ENCODE results near the gene NTSR1.
A peak's percentile ranks its signal among the peaks of the same experiment; 100 is the strongest.

Gene NTSR1

GRCh38 chr20:62775206-62775605 lies 66.6 kb downstream of the NTSR1 start:
- DNase-seq = no peak

DNA sequence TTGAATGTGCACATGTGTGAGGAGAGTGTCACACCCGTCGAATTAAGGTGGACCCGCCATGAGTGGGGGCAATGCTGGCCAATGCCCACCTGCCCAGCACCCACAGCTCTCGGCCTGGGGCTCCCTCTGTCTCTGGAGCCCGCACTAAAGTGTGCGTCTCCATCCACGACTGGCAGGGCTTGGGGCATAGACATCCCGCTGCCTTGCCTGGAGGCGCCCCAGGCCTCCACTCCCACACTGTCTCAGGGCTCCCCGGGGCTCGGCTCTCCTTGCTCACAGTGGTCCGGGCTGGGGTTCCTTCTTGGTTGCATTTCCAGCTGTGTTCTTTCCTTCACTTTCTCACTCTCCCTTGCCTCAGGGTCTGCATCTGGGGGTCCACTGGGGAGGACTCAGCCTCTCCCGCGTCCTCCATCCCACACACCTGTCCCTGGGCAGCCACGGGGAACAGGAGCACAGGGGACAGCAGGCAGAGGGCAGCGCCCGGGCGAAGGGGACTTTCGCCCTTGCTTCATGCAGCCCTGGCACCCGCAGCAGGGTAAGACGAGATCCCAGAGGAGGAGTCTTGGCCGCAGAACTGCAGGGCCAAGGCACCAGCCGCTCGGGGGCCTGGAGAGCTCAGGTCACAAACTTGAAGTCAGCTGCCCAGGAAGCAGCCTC lies 67.5 kb downstream of the NTSR1 start:
- no peak for DNase-seq

- no peak for DNase-seq
Measured at GRCh38 chr20:62776692-62777527, 68.3 kb downstream of the NTSR1 start.

DNA sequence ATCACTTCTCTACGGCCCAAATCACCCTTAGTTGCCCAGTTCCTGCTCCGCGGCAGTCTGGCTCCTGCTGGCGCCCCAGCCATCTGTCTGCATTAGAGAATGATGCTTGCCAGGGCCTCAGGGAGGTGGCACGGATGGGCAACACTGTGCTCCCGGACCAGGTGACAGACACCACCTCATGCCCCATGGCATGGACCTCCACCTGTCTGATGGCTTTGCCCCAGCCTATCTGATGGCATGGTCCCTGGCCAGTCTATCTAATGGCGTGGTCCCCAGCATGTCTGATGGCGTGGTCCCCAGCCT lies 68.8 kb downstream of the NTSR1 start:
- DNase-seq = no peak

- DNase-seq = no peak
Measured at GRCh38 chr20:62778058-62778457, 69.4 kb downstream of the NTSR1 start.

- DNase-seq = no peak
Measured at GRCh38 chr20:62778601-62779416, 70.2 kb downstream of the NTSR1 start.

- no peak for DNase-seq
Measured at GRCh38 chr20:62779417-62779685, 70.7 kb downstream of the NTSR1 start.

DNA sequence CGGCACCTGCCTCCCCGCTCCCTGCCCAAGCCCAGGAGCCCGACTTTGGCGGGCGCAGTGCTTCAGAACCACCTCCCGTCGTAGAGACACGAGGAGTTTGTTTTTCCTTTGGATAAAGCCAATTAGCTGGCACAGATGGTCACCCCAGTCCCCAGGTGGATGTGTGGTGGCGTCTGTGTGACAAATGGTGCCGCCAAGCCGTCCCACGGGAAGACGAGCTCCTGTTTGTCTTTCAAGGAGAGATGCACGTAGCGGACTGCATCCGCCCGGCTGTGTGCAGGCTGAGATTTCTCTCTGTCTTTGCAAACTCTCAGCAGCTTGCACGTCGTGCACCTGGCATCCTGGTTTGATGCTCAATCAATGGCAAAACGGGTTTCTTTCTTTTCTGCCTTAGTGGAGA lies 71.6 kb downstream of the NTSR1 start:
- DNase-seq = no peak

DNA sequence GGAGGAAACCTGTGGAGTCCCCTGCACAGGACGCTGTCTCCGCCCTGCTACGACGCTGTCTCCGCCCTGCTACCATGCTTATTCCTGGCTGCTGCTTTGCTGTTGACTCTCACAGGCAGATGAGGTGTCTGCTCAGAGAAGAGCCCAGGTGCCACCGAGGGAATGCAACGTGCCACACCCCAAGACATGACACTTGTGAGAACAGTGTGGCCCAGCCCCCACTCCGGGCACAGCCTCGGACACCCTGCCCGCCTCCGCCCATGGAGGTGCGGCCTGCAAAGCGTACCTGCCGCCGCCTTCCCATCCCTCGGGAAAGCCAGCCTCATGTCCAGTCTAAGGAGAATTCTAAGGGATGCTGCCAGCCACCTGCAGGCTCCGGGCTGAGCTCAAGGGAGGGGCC lies 72.1 kb downstream of the NTSR1 start:
- no peak for DNase-seq

GRCh38 chr20:62782149-62782892 lies 73.7 kb downstream of the NTSR1 start:
- DNase-seq = no peak

DNA sequence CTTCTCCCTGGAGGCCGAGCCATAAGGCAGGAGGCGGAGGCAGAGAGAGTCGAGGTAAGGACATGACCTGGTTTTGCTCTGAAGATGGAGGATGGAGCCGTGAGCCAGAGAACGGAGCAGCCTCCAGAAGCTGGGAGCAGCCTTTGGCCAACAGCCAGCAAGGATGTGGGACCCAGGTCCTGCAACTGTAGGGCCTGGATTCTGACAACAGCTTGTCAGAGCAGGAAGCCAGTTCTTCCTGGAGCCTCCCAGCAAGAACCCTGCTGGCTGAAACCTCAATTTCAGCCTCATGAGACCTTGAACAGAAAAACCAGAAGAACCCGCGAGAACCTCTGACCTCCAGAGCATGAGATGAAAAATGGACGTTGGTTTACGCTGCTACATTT lies 74.2 kb downstream of the NTSR1 start:
- DNase-seq = no peak

DNA sequence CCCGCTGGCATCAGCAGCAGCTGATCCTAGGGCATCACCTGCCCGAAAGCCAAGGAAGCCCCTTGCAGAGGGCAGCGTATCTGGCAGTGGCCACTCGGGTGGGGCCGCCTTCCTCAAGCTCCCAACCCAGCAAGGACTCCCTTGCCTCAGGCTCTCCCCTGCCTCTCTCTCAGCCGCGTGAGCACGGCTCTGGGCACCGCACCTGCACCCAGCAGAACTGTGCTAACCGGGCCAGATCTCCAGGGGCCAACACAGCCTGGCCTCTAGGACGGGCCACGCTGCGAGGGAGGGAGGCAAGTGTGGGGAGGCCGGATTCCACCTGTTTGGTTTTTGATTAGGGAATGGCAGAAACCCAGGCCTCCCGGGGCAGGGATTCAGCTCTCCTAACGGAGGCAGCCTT lies 75.9 kb downstream of the NTSR1 start:
- no peak for DNase-seq

- DNase-seq = no peak
Measured at GRCh38 chr20:62785393-62785792, 76.8 kb downstream of the NTSR1 start.

GRCh38 chr20:62786157-62786556 lies 77.5 kb downstream of the NTSR1 start:
- no peak for DNase-seq

- no peak for DNase-seq
Measured at GRCh38 chr20:62787321-62787720, 78.7 kb downstream of the NTSR1 start.

GRCh38 chr20:62787866-62788265 lies 79.2 kb downstream of the NTSR1 start:
- no peak for DNase-seq

DNA sequence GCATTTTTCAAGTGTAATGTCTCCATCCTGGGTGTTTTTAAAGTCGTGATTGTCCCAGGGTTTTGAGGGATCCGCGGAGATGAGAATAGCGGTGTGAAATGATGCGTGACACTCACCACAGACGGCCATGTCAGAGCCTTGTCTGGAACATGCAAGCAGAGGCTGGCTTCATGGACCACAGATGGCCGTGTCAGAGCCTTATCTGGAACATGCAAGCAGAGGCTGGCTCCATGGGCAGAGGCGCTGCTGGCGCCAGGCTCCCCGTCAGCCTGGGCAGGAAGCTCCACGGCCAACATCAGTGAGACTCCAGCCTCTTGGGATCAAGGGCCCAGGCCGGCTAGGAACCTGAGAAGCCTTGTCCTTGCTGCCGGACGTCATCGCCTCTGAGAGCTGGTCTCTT lies 80.0 kb downstream of the NTSR1 start:
- no peak for DNase-seq

- no peak for DNase-seq
Measured at GRCh38 chr20:62790075-62790474, 81.4 kb downstream of the NTSR1 start.

GRCh38 chr20:62791301-62792181 lies 82.9 kb downstream of the NTSR1 start:
- peak; percentile 31 for DNase-seq

- DNase-seq = no peak
Measured at GRCh38 chr20:62792182-62792939, 83.7 kb downstream of the NTSR1 start.

DNA sequence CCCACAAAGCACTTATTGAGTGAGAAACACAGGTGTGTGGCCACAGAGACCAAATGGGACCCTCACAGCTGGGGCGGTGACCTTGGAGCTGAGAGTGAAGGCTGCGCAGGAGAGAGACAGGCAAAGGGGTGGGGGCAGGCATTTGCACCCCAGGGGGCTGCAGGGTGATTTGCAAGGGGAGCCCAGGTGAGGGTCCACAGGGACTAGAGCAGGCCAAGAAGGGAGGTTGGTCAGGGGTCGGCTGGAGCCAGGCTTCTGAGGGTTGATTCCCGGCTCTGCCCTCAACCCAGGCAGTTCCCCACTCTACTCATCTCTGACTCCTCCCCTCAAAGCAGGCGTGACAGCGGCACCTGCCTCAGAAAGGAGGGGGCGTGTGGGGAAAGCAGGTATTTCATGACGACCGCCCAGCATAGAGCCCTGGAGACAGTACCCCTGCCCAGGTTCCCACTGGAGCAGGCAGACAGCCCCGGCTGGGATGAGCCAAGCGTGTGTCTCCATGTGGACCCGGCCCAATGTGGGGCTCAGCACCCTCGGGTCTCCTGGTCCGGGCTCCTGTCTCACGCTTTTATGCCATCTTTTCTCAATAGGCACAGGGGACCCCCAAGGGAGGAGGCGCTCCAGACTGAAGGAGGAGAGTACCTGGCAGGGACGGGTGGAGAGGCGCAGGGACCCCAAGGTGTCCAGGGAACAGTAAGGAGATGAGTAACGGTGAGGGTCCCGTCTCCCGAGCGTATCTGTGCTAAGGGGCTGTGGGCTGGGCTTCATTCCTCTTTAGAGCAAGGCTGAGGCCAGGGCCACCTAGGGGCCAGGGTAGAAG lies 84.5 kb downstream of the NTSR1 start:
- DNase-seq = no peak
